Measurements from ENCODE around the gene MBD3L4.

MBD3L4 gene

GRCh38 chr19:7000816-7001215 is 39.2 kb downstream of the MBD3L4 start:
- H3K4me1 ChIP-seq (ENCODE audit: control insufficient read depth, low read length): no peaks in the 10 kb centered on the region
- H3K79me2 ChIP-seq (ENCODE audit: control insufficient read depth, low read length): no peaks in the 10 kb centered on the region
- no peaks in the 10 kb centered on the region for H3F3A ChIP-seq (ENCODE audit: control insufficient read depth, insufficient read depth)
- H3K36me3 ChIP-seq (ENCODE audit: control insufficient read depth, low read length): no peaks in the 10 kb centered on the region
- H3K9me3 ChIP-seq (ENCODE audit: control insufficient read depth, insufficient read depth, low read length): no peaks in the 10 kb centered on the region
- TF ChIP-seq CTCF (IDR thresholded peaks at IDR 0.05; ENCODE audit: low read depth, low read length, poor library complexity, severe bottlenecking) (no peak), EZH2phosphoT487 (IDR thresholded peaks at IDR 0.05; ENCODE audit: borderline replicate concordance, low read length) (no peak)
- H3K4me3 ChIP-seq (ENCODE audit: low read length): no peak overlapping the region
- H3K27ac ChIP-seq (ENCODE audit: low read depth, low read length): no peak overlapping the region
- no peaks in the 10 kb centered on the region; the same call in none of the 2 replicates for H3K27me3 ChIP-seq (ENCODE audit: control insufficient read depth, low read length)
- H3K9me2 ChIP-seq (replicated peaks; ENCODE audit: control insufficient read depth, low read length): no peaks in the 10 kb centered on the region
- H3K4me2 ChIP-seq (ENCODE audit: low read length): no peak overlapping the region
- no peaks in the 10 kb centered on the region for H4K20me1 ChIP-seq (ENCODE audit: control insufficient read depth, insufficient read depth, low read depth, low read length)

DNA sequence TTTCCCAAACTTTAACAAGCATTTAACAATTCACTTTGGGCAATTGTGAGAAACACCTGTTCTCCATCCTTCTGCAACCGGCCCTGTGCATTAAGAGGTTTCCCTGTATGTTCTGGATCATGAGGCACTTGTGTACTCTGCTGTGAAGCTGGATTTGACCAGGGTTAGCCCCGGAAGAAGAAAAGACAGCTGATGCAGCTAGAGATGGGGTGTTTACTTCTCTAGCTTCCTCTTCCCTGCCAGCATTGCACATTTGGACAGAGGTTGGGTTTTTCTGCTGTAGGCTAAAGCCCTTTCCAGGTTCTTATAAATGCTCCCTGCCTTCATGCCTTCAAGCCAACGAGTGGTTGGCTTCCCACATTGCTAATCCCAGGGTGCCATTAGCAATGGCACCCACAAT is 39.6 kb downstream of the MBD3L4 start:
- H3K4me2 ChIP-seq (ENCODE audit: low read length): no peak overlapping the region
- H3K36me3 ChIP-seq (ENCODE audit: control insufficient read depth, low read length): no peaks in the 10 kb centered on the region
- H3K9me2 ChIP-seq (replicated peaks; ENCODE audit: control insufficient read depth, low read length): no peaks in the 10 kb centered on the region
- H4K20me1 ChIP-seq (ENCODE audit: control insufficient read depth, insufficient read depth, low read depth, low read length): no peaks in the 10 kb centered on the region
- peaks cover 5% of the 10 kb centered on the region; the same call in 1 of the 2 replicates for H3K9me3 ChIP-seq (ENCODE audit: control insufficient read depth, insufficient read depth, low read length)
- H3K79me2 ChIP-seq (ENCODE audit: control insufficient read depth, low read length): no peaks in the 10 kb centered on the region
- TF ChIP-seq CTCF (IDR thresholded peaks at IDR 0.05; ENCODE audit: low read depth, low read length, poor library complexity, severe bottlenecking): no peak
- TF ChIP-seq EZH2phosphoT487 (IDR thresholded peaks at IDR 0.05; ENCODE audit: borderline replicate concordance, low read length): no peak
- H3F3A ChIP-seq (ENCODE audit: control insufficient read depth, insufficient read depth): no peaks in the 10 kb centered on the region
- H3K4me3 ChIP-seq (ENCODE audit: low read length): no peak overlapping the region
- H3K27ac ChIP-seq (ENCODE audit: low read depth, low read length): no peak overlapping the region
- no peaks in the 10 kb centered on the region for H3K4me1 ChIP-seq (ENCODE audit: control insufficient read depth, low read length)
- no peaks in the 10 kb centered on the region; the same call in none of the 2 replicates for H3K27me3 ChIP-seq (ENCODE audit: control insufficient read depth, low read length)

DNA sequence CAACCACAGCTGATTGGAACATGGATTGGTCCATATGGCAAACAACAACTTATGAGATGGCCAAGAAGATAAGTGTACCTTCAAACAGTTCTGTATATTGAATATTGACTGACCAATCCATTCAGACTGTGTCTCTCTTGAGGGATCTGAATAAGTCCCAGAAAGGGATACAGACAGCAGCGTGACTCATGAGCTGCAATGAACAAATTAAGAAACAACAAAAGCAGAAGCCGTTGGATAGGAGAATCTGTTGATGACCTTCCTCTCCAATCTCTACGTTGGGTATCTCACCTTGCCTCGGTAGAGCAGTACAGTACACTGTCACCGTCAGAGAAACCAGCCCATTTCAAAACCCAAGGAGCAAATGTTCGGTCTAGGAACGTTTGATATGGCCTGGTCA is 40.0 kb downstream of the MBD3L4 start:
- H3K4me3 ChIP-seq (ENCODE audit: low read length): no peak overlapping the region
- no peaks in the 10 kb centered on the region; the same call in none of the 2 replicates for H3K27me3 ChIP-seq (ENCODE audit: control insufficient read depth, low read length)
- H3K79me2 ChIP-seq (ENCODE audit: control insufficient read depth, low read length): no peaks in the 10 kb centered on the region
- no peaks in the 10 kb centered on the region for H3F3A ChIP-seq (ENCODE audit: control insufficient read depth, insufficient read depth)
- H3K9me2 ChIP-seq (replicated peaks; ENCODE audit: control insufficient read depth, low read length): no peaks in the 10 kb centered on the region
- no peaks in the 10 kb centered on the region for H3K36me3 ChIP-seq (ENCODE audit: control insufficient read depth, low read length)
- no peaks in the 10 kb centered on the region for H4K20me1 ChIP-seq (ENCODE audit: control insufficient read depth, insufficient read depth, low read depth, low read length)
- no peaks in the 10 kb centered on the region for H3K4me1 ChIP-seq (ENCODE audit: control insufficient read depth, low read length)
- peaks cover 9% of the 10 kb centered on the region; the same call in 1 of the 2 replicates for H3K9me3 ChIP-seq (ENCODE audit: control insufficient read depth, insufficient read depth, low read length)
- H3K4me2 ChIP-seq (ENCODE audit: low read length): no peak overlapping the region
- TF ChIP-seq CTCF (IDR thresholded peaks at IDR 0.05; ENCODE audit: low read depth, low read length, poor library complexity, severe bottlenecking): no peak
- TF ChIP-seq EZH2phosphoT487 (IDR thresholded peaks at IDR 0.05; ENCODE audit: borderline replicate concordance, low read length): no peak
- no peak overlapping the region for H3K27ac ChIP-seq (ENCODE audit: low read depth, low read length)
